Adrenal gland (tissue), 12 donors: Measurements from ENCODE around the gene GFOD1. TPM values are rescaled to one million over a fixed set of nuclear protein-coding genes. Genes with fewer than 3 reads are reported as not detected.

Experiments used
- DNase-seq, 7 donors: peaks; one replicate each; pipeline ENCODE4 v3.0.0-alpha.2; 2019 to 2020
- H3K27ac ChIP-seq, 5 donors: fragments of 200-600 bp; sonication (generic) in 4 of 5; 1 replicate in 3 of 5; 2 replicates in 2 of 5; pipeline versions ENCODE4 v1.5.1 to v1.8.0; 2016 to 2020; ENCODE audit warnings: mild to moderate bottlenecking in 1 of 5
- H3K27me3 ChIP-seq: fragments of 200-600 bp; 2 replicates; pipeline ENCODE4 v1.8.0; 2021
- H3K36me3 ChIP-seq, 2 donors: fragments of 200-600 bp; replicated peaks in 1 of 2; 1 replicate in 1 of 2; 2 replicates in 1 of 2; pipeline versions ENCODE4 v1.5.1 to v1.8.0; 2018 to 2022
- H3K4me1 ChIP-seq, 2 donors: fragments of 200-600 bp; replicated peaks in 1 of 2; 1 replicate in 1 of 2; 2 replicates in 1 of 2; pipeline versions ENCODE4 v1.5.1 to v1.8.0; 2018 to 2021
- H3K4me3 ChIP-seq, 4 donors: fragments of 200-600 bp; sonication (generic) in 3 of 4; one replicate each; pipeline ENCODE4 v1.5.1; 2016 to 2018
- H3K9me3 ChIP-seq, 3 donors: fragments of 200-600 bp; sonication (generic) in 1 of 3; replicated peaks in 1 of 3; 1 replicate in 2 of 3; 2 replicates in 1 of 3; pipeline versions ENCODE4 v1.5.1 to v1.8.0; 2016 to 2021
- CTCF ChIP-seq, 6 experiments: fragments of 450-650 bp in 4 of 6; fragments of 200-600 bp in 2 of 6; sonication (generic) in 1 of 6; IDR thresholded peaks; 1 replicate in 5 of 6; 2 replicates in 1 of 6; pipeline versions ENCODE4 v1.5.1 to v1.8.0; 2016 to 2021; ENCODE audit warnings: antibody characterized with exemption in 6 of 6, mild to moderate bottlenecking in 2 of 6, moderate library complexity in 1 of 6
- POLR2A ChIP-seq, 2 donors: fragments of 450-650 bp; IDR thresholded peaks; one replicate each; pipeline ENCODE4 v1.6.1; 2017; ENCODE audit warnings: antibody characterized with exemption in 2 of 2, mild to moderate bottlenecking in 2 of 2, moderate library complexity in 1 of 2
- WGBS, 4 donors: extraction: QIAGEN DNeasy Blood & Tissue Kit in 2 of 4; methylation state at CpG; one replicate each; pipeline versions ENCODE4 v1.1.5 to v1.1.7; 2013 to 2017; 5-methylcytosine and 5-hydroxymethylcytosine counted together
- intact Hi-C, 2 donors: fragments of 100-400 bp; cut with DNase I; formaldehyde crosslinking; loops; one replicate each; pipeline versions ENCODE4 v1.14.1 to v1.15.0; 2022 to 2023
- polyA plus RNA-seq, 3 donors: library from polyadenylated mRNA; stranded (reverse); fragments of 200-250 nt in 2 of 3; fragments of 350-450 nt in 1 of 3; fragmentation: Illumina TruSeq in 1 of 3; extraction: RNeasy Lipid Tissue Mini Kit (QIAGEN cat#74804) in 1 of 3; gene quantifications; one replicate each; pipeline ENCODE4 v1.2.3, GENCODE V29; 2013 to 2014
- total RNA-seq, 9 donors: library from RNA; depleted of rRNA in 4 of 9; stranded (reverse); fragments of >200 nt in 4 of 9; fragments of 120-200 nt in 1 of 9; fragmentation: NEBNext Ultra II Directional in 1 of 9; extraction: Animal tissue kit (Norgen Biotek cat#: 25700) in 1 of 9; gene quantifications; one replicate each; pipeline versions ENCODE4 v1.1.0 to v1.2.4, GENCODE V29; 2013 to 2023
- donor health status: healthy with polysubstance abuse.
- donor health status: Bipolar disorder and iron deficiency.
- donor health status: DM: yes; HTN: yes; CAD: no.
- donor health status: DM: no; HTN: no; CAD: no.
- donor health status: DM: no; HTN: no; CAD: no.
- donor health status: DM: yes; HTN: yes; CAD: no.

GFOD1 gene
- total and polyA plus RNA-seq, 12 donors, result 1.9 to 7.7 (median 4.1) TPM

GRCh38 chr6:13368731-13369115, 118.7 kb downstream of the GFOD1 start:
- Histone ChIP-seq H3K27me3 (no peaks in the 10 kb centered on the region), H3K9me3 (no peaks in the 10 kb centered on the region), H3K4me3 (no peak overlapping the region), H3K27ac (no peak overlapping the region), H3K36me3 (no peaks in the 10 kb centered on the region), H3K4me1 (no peaks in the 10 kb centered on the region)
- TF ChIP-seq CTCF (IDR thresholded peaks at IDR 0.05) (no peak), POLR2A (IDR thresholded peaks at IDR 0.05) (no peak)
- intact Hi-C loops, result no loop called here
- no peak for DNase-seq

GRCh38 chr6:13368079-13368730, 119.2 kb downstream of the GFOD1 start:
- 52 to 61% (median 59%) methylated on average over 7 of the region's 7 CpGs for WGBS, 4 donors
- Histone ChIP-seq H3K4me1 (no peaks in the 10 kb centered on the region), H3K27me3 (no peaks in the 10 kb centered on the region), H3K4me3 (no peak overlapping the region), H3K9me3 (no peaks in the 10 kb centered on the region), H3K27ac (no peak overlapping the region), H3K36me3 (no peaks in the 10 kb centered on the region)
- intact Hi-C loops, result no loop called here
- peak in 1 of 7 donors; percentile 71 for DNase-seq
- TF ChIP-seq POLR2A (IDR thresholded peaks at IDR 0.05), result no peak
- no peak for TF ChIP-seq CTCF (IDR thresholded peaks at IDR 0.05)

GRCh38 chr6:13367396-13367795, 120.0 kb downstream of the GFOD1 start:
- Histone ChIP-seq H3K36me3 (no peaks in the 10 kb centered on the region), H3K4me3 (no peak overlapping the region), H3K27ac (no peak overlapping the region), H3K27me3 (no peaks in the 10 kb centered on the region), H3K9me3 (no peaks in the 10 kb centered on the region), H3K4me1 (no peaks in the 10 kb centered on the region)
- no peak for DNase-seq
- 33 to 48% (median 43%) methylated on average over 3 of the region's 3 CpGs for WGBS, 4 donors
- intact Hi-C loops, result no loop called here
- TF ChIP-seq POLR2A (IDR thresholded peaks at IDR 0.05) (no peak), CTCF (IDR thresholded peaks at IDR 0.05) (no peak)

- WGBS, 4 donors, result 93 to 97% (median 96%) methylated on average over 31 to 39 of the region's 39 CpGs
- H3K4me3 ChIP-seq, result no peak overlapping the region
- no peak for DNase-seq
- TF ChIP-seq CTCF (IDR thresholded peaks at IDR 0.05) (no peak), POLR2A (IDR thresholded peaks at IDR 0.05) (no peak)
- no peaks in the 10 kb centered on the region for H3K9me3 ChIP-seq
- intact Hi-C loops, result no loop called here
- H3K27ac ChIP-seq, result no peak overlapping the region
- no peaks in the 10 kb centered on the region for H3K36me3 ChIP-seq
- H3K27me3 ChIP-seq, result no peaks in the 10 kb centered on the region
- no peaks in the 10 kb centered on the region for H3K4me1 ChIP-seq
These were observed 122.1 kb downstream of the GFOD1 start for GRCh38 chr6:13365320-13365719.
